IgD-negative memory B cell (primary cell): ENCODE data around the gene ANKRD18B. TPM values are rescaled to one million over a fixed set of nuclear protein-coding genes. Genes with fewer than 3 reads are reported as not detected.
A peak's percentile ranks its signal among the peaks of the same experiment; 100 is the strongest.
"Not testable (repeated sequence)": the region's sequence is repeated elsewhere in the genome, so short reads cannot be mapped to it uniquely, and the experiment has no call there.

Experiments
- H3K27ac Mint-ChIP-seq, 3 donors: one replicate each; pipeline ENCODE4 v1.8.0; 2020 to 2022; ENCODE audit warnings: mild to moderate bottlenecking in 3 of 3, mixed read lengths in 3 of 3, moderate library complexity in 1 of 3
- H3K27me3 Mint-ChIP-seq: one replicate; pipeline ENCODE4 v1.8.0; 2021; ENCODE audit warnings: mixed read lengths
- H3K36me3 Mint-ChIP-seq: one replicate; pipeline ENCODE4 v1.8.0; 2020; ENCODE audit warnings: mild to moderate bottlenecking, mixed read lengths
- H3K4me1 Mint-ChIP-seq, 3 donors: one replicate each; pipeline ENCODE4 v1.8.0; 2020 to 2022; ENCODE audit warnings: mixed read lengths in 3 of 3, mild to moderate bottlenecking in 1 of 3
- H3K4me3 Mint-ChIP-seq, 4 donors: one replicate each; pipeline ENCODE4 v1.8.0; 2020 to 2022; ENCODE audit warnings: mild to moderate bottlenecking in 4 of 4, mixed read lengths in 4 of 4, moderate library complexity in 3 of 4
- H3K9me3 Mint-ChIP-seq, 3 donors: one replicate each; pipeline ENCODE4 v1.8.0; 2020 to 2021; ENCODE audit warnings: mixed read lengths in 3 of 3, mild to moderate bottlenecking in 1 of 3
- polyA plus RNA-seq: library from polyadenylated mRNA; unstranded; fragments of 300-500 nt; fragmentation: Illumina TruSeq; gene quantifications from one replicate; pipeline ENCODE4 v1.2.3, GENCODE V29; 2021

Gene ANKRD18B
- polyA plus RNA-seq, 1 donor from 2014 or later = not detected

GRCh38 chr9:33618370-33618769 lies 94.3 kb downstream of the ANKRD18B start:
- not testable (repeated sequence) for H3K4me3 Mint-ChIP-seq, H3K36me3 Mint-ChIP-seq, H3K4me1 Mint-ChIP-seq, H3K9me3 Mint-ChIP-seq, H3K27ac Mint-ChIP-seq
- H3K27me3 Mint-ChIP-seq = peaks cover 15% of the 10 kb centered on the region

- no peaks in the 10 kb centered on the region for H3K9me3 Mint-ChIP-seq
- peaks cover 0 to 4% (median 2%) of the 10 kb centered on the region in 3 donors for H3K4me1 Mint-ChIP-seq
- peaks cover 20% of the 10 kb centered on the region for H3K27me3 Mint-ChIP-seq
- H3K4me3 Mint-ChIP-seq = no peak overlapping the region
- H3K36me3 Mint-ChIP-seq = no peaks in the 10 kb centered on the region
- peak overlapping the region in 1 of 3 donors; percentile 33 for H3K27ac Mint-ChIP-seq
Observed at GRCh38 chr9:33619666-33620404, 95.8 kb downstream of the ANKRD18B start.

- Mint-ChIP-seq H3K9me3 (no peaks in the 10 kb centered on the region), H3K27me3 (peaks cover 12% of the 10 kb centered on the region), H3K27ac (no peak overlapping the region), H3K36me3 (no peaks in the 10 kb centered on the region), H3K4me3 (no peak overlapping the region), H3K4me1 (peaks cover 0 to 4% (median 2%) of the 10 kb centered on the region in 3 donors)
Observed at GRCh38 chr9:33620738-33621439, 96.8 kb downstream of the ANKRD18B start.

Other genes with a start within 250 kb of the ANKRD18B start
- gene NFX1, start 233.7 kb upstream of the ANKRD18B start, polyA plus RNA-seq = 57.9 TPM
- not detected for gene AQP7, start 121.7 kb upstream of the ANKRD18B start, polyA plus RNA-seq
- gene AQP3, start 76.7 kb upstream of the ANKRD18B start, polyA plus RNA-seq = 18.7 TPM
- 18.9 TPM for gene NOL6, start 50.3 kb upstream of the ANKRD18B start, polyA plus RNA-seq